OCI-LY1 (cell line): Measurements from ENCODE around the gene CCR8.

Source experiments
- EZH2 ChIP-seq: fragments of 200-600 bp; sonication (generic), shearing (Covaris generic); IDR thresholded peaks from 2 replicates; pipeline ENCODE4 v1.8.0; 2017; ENCODE audit warnings: borderline replicate concordance, mixed run types, mild to moderate bottlenecking, antibody characterized with exemption, low read length, moderate library complexity, mixed read lengths
- TF ChIP-seq, protein P1 (sequence below): fragments of 200-600 bp; sonication (generic), shearing (Covaris generic); IDR thresholded peaks from 2 replicates; pipeline ENCODE4 v1.5.1; 2017; ENCODE audit warnings: mild to moderate bottlenecking, antibody characterized with exemption, low read length, moderate library complexity, mixed read lengths

- TF ChIP-seq, protein P1, sequence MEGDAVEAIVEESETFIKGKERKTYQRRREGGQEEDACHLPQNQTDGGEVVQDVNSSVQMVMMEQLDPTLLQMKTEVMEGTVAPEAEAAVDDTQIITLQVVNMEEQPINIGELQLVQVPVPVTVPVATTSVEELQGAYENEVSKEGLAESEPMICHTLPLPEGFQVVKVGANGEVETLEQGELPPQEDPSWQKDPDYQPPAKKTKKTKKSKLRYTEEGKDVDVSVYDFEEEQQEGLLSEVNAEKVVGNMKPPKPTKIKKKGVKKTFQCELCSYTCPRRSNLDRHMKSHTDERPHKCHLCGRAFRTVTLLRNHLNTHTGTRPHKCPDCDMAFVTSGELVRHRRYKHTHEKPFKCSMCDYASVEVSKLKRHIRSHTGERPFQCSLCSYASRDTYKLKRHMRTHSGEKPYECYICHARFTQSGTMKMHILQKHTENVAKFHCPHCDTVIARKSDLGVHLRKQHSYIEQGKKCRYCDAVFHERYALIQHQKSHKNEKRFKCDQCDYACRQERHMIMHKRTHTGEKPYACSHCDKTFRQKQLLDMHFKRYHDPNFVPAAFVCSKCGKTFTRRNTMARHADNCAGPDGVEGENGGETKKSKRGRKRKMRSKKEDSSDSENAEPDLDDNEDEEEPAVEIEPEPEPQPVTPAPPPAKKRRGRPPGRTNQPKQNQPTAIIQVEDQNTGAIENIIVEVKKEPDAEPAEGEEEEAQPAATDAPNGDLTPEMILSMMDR: no peak
- TF ChIP-seq EZH2: no peak
Observed at GRCh38 chr3:39358333-39358732, 28.8 kb downstream of the CCR8 start.
